RWPE2 (cell line): ENCODE results near the gene ARMH1.
A peak's percentile ranks its signal among the peaks of the same experiment; 100 is the strongest.

Experiments used
- ATAC-seq: fragments of 200-7000 bp; cut with Tn5 transposase; 3 replicates; pipeline ENCODE4 v1.9.1; 2021; ENCODE audit warnings: low read depth
- DNase-seq: peaks from one replicate; pipeline ENCODE4 v3.0.0-alpha.2; 2020; ENCODE audit warnings: low spot score
- H3K27ac ChIP-seq: fragments of 450-650 bp; 2 replicates; pipeline ENCODE4 v1.5.1; 2017; ENCODE audit warnings: mild to moderate bottlenecking; ENCODE audit not compliant: poor library complexity, severe bottlenecking
- H3K27me3 ChIP-seq: fragments of 250-450 bp; sonication (Bioruptor Pico); 2 replicates; pipeline ENCODE4 v1.5.1; 2021; ENCODE audit warnings: mild to moderate bottlenecking, moderate library complexity; ENCODE audit not compliant: insufficient read depth, poor library complexity, severe bottlenecking
- H3K36me3 ChIP-seq: fragments of 250-450 bp; sonication (Bioruptor Pico); 2 replicates; pipeline ENCODE4 v1.5.1; 2020; ENCODE audit warnings: low read depth, mild to moderate bottlenecking, moderate library complexity
- H3K4me1 ChIP-seq: fragments of 250-450 bp; sonication (Bioruptor Pico); 2 replicates; pipeline ENCODE4 v1.5.1; 2021; ENCODE audit warnings: mild to moderate bottlenecking, moderate library complexity; ENCODE audit not compliant: insufficient read depth, poor library complexity, severe bottlenecking
- H3K4me3 ChIP-seq: fragments of 250-450 bp; sonication (Bioruptor Pico); 2 replicates; pipeline ENCODE4 v1.5.1; 2021; ENCODE audit warnings: mild to moderate bottlenecking, moderate library complexity; ENCODE audit not compliant: severe bottlenecking
- H3K9me3 ChIP-seq: fragments of 250-450 bp; sonication (Bioruptor Pico); 2 replicates; pipeline ENCODE4 v1.5.1; 2021; ENCODE audit warnings: mild to moderate bottlenecking, moderate library complexity; ENCODE audit not compliant: severe bottlenecking
- CTCF ChIP-seq: fragments of 450-650 bp; IDR thresholded peaks from one replicate; pipeline ENCODE4 v1.5.1; 2017; ENCODE audit warnings: mild to moderate bottlenecking, moderate library complexity; ENCODE audit not compliant: poor library complexity, severe bottlenecking

The ARMH1 gene

GRCh38 chr1:44653107-44653964 is 21.2 kb upstream of the ARMH1 start:
- peak; percentile 59 for TF ChIP-seq CTCF
- Histone ChIP-seq H3K27ac (no peak overlapping the region), H3K4me3 (no peak overlapping the region), H3K9me3 (no peaks in the 10 kb centered on the region), H3K27me3 (no peaks in the 10 kb centered on the region), H3K4me1 (no peaks in the 10 kb centered on the region), H3K36me3 (peaks cover 23% of the 10 kb centered on the region)
- DNase-seq = no peak
- peak; percentile 5; the same call in 1 of the 3 replicates for ATAC-seq

GRCh38 chr1:44654621-44655187 is 19.8 kb upstream of the ARMH1 start:
- TF ChIP-seq CTCF = no peak
- H3K4me1 ChIP-seq = no peaks in the 10 kb centered on the region

GRCh38 chr1:44655609-44656008 is 18.9 kb upstream of the ARMH1 start:
- H3K27ac ChIP-seq = no peak overlapping the region
- no peaks in the 10 kb centered on the region for H3K4me1 ChIP-seq
- no peaks in the 10 kb centered on the region for H3K27me3 ChIP-seq
- H3K4me3 ChIP-seq = no peak overlapping the region
- no peaks in the 10 kb centered on the region for H3K9me3 ChIP-seq
- DNase-seq = no peak
- H3K36me3 ChIP-seq = peaks cover 2% of the 10 kb centered on the region; the same call in 1 of the 2 replicates
- no peak for ATAC-seq
- peak; percentile 75 for TF ChIP-seq CTCF

More at GRCh38 chr1:44654621-44655187, 19.8 kb upstream of the ARMH1 start:
- ATAC-seq (no peak), DNase-seq (no peak)
- no peak overlapping the region for H3K4me3 ChIP-seq
- no peak overlapping the region for H3K27ac ChIP-seq
- H3K27me3 ChIP-seq = no peaks in the 10 kb centered on the region
- peaks cover 11% of the 10 kb centered on the region; the same call in 1 of the 2 replicates for H3K36me3 ChIP-seq
- no peaks in the 10 kb centered on the region for H3K9me3 ChIP-seq

- Histone ChIP-seq H3K9me3 (no peaks in the 10 kb centered on the region), H3K36me3 (no peaks in the 10 kb centered on the region), H3K4me1 (no peaks in the 10 kb centered on the region), H3K27ac (no peak overlapping the region), H3K27me3 (no peaks in the 10 kb centered on the region), H3K4me3 (no peak overlapping the region)
- ATAC-seq (no peak), DNase-seq (no peak)
- TF ChIP-seq CTCF = no peak
These were observed 14.9 kb upstream of the ARMH1 start for GRCh38 chr1:44659566-44659965.

- no peak for DNase-seq
- TF ChIP-seq CTCF = no peak
- Histone ChIP-seq H3K4me3 (no peak overlapping the region), H3K36me3 (no peaks in the 10 kb centered on the region), H3K27me3 (no peaks in the 10 kb centered on the region), H3K9me3 (no peaks in the 10 kb centered on the region), H3K4me1 (no peaks in the 10 kb centered on the region), H3K27ac (no peak overlapping the region)
- no peak; the same call in 2 of the 3 replicates for ATAC-seq
These were observed 14.3 kb upstream of the ARMH1 start for GRCh38 chr1:44660176-44660575.
